ACC112 (cell line): ENCODE results near the gene FRA10AC1.

ENCODE experiments used
- H2AFZ ChIP-seq: fragments of 200-600 bp; sonication (generic); one replicate; pipeline ENCODE4 v1.6.0; 2017; ENCODE audit warnings: antibody characterized with exemption, low read length; ENCODE audit not compliant: unreplicated experiment
- H3K27ac ChIP-seq: fragments of 200-600 bp; sonication (generic); 2 replicates; pipeline ENCODE4 v1.5.1; 2014; ENCODE audit warnings: low read depth, mild to moderate bottlenecking, antibody characterized with exemption, low read length, moderate library complexity
- H3K27me3 ChIP-seq: fragments of 200-600 bp; sonication (generic); 2 replicates; pipeline ENCODE4 v1.6.1; 2014; ENCODE audit warnings: mild to moderate bottlenecking, antibody characterized with exemption, low read length, moderate library complexity, mixed read lengths; ENCODE audit not compliant: insufficient read depth
- H3K36me3 ChIP-seq: fragments of 200-600 bp; sonication (generic); 2 replicates; pipeline ENCODE4 v1.6.1; 2016; ENCODE audit warnings: mild to moderate bottlenecking, antibody characterized with exemption, low read length, moderate library complexity, mixed read lengths; ENCODE audit not compliant: insufficient read depth
- H3K4me1 ChIP-seq: fragments of 200-600 bp; sonication (generic); one replicate; pipeline ENCODE4 v1.6.1; 2016; ENCODE audit warnings: low read length, mixed read lengths; ENCODE audit not compliant: insufficient read depth, unreplicated experiment, control insufficient read depth
- H3K4me3 ChIP-seq: fragments of 200-600 bp; sonication (generic); 2 replicates; pipeline ENCODE4 v1.5.1; 2014; ENCODE audit warnings: mild to moderate bottlenecking, low read depth, low read length
- H3K79me2 ChIP-seq: fragments of 200-600 bp; sonication (generic); one replicate; pipeline ENCODE4 v1.6.0; 2016; ENCODE audit warnings: low read length; ENCODE audit not compliant: control insufficient read depth, unreplicated experiment, insufficient read depth

Gene FRA10AC1

DNA sequence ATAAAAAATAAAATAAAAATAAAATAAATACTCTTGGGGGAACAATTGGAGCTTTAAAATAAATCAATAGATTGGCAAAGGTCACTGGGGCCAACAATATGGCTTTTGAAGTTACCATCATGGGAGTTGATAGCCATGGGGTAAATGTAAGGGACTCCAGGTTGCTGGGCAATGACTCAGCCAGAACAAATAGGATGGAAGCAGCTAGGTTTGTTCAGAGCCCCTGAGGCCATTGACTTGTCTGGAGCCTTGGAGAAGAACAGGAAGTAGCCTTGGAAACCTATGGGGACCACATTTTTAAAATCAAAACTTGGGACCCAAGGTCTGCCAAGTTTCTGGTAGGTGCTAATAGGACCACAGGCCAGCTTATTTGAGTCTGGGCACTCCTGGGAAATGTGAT is 20.2 kb upstream of the FRA10AC1 start:
- no peak overlapping the region for H3K4me3 ChIP-seq
- H3K4me1 ChIP-seq, result no peaks in the 10 kb centered on the region
- H3K27ac ChIP-seq, result no peak overlapping the region
- H3K79me2 ChIP-seq, result no peaks in the 10 kb centered on the region
- H2AFZ ChIP-seq, result no peak overlapping the region
- no peaks in the 10 kb centered on the region for H3K36me3 ChIP-seq
- peaks cover 63% of the 10 kb centered on the region for H3K27me3 ChIP-seq

DNA sequence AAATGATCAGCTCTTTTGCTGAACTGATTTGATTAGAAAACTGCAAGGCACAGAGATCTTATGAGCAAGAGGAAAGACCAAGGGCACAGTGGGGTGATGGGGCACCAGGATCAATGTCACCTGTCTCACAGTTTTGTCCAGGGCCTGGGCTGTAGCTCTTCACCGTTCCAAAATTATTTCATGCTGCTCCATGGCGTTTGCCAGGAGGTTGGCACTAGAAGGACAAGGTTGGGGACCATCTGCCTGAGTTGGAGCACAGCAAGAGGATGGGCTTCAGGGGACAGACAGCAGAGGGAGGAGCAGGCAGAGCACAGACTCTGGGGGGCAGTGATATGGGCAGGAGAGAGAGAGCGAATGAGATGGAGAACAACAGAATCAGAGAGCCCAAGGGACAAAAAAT is 17.5 kb upstream of the FRA10AC1 start:
- Histone ChIP-seq H3K27me3 (peaks cover 38% of the 10 kb centered on the region), H3K4me1 (no peaks in the 10 kb centered on the region), H3K27ac (no peak overlapping the region), H3K79me2 (no peaks in the 10 kb centered on the region), H2AFZ (no peak overlapping the region), H3K4me3 (no peak overlapping the region), H3K36me3 (no peaks in the 10 kb centered on the region)

- no peak overlapping the region for H2AFZ ChIP-seq
- no peak overlapping the region for H3K27ac ChIP-seq
- H3K36me3 ChIP-seq, result no peaks in the 10 kb centered on the region
- H3K4me1 ChIP-seq, result no peaks in the 10 kb centered on the region
- H3K4me3 ChIP-seq, result no peak overlapping the region
- H3K27me3 ChIP-seq, result peaks cover 30% of the 10 kb centered on the region
- H3K79me2 ChIP-seq, result no peaks in the 10 kb centered on the region
Measured at GRCh38 chr10:93718937-93719725, 16.7 kb upstream of the FRA10AC1 start.

DNA sequence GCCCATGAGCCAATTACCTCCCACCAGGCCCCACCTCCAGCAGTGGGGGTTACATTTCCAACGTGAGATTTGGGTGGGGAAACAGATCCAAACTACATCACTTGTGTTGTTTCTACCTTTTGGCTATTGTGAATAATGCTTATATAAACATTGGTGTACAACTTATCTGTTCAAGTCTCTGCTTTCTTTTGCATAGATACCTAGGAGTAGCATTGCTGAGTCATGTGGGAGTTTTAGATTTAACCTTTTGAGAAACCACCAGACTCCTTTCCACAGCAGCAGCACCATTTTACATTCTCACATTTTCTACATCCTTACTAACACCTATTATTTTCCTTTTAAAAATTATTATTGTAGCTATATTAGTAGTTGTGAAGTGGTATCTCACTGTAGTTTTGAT is 14.4 kb upstream of the FRA10AC1 start:
- H3K36me3 ChIP-seq, result no peaks in the 10 kb centered on the region
- H3K79me2 ChIP-seq, result no peaks in the 10 kb centered on the region
- H3K27me3 ChIP-seq, result peaks cover 29% of the 10 kb centered on the region
- H3K4me3 ChIP-seq, result no peak overlapping the region
- H3K4me1 ChIP-seq, result peaks cover 4% of the 10 kb centered on the region
- no peak overlapping the region for H3K27ac ChIP-seq
- H2AFZ ChIP-seq, result no peak overlapping the region

GRCh38 chr10:93715345-93715744 is 13.0 kb upstream of the FRA10AC1 start:
- H3K4me3 ChIP-seq, result no peak overlapping the region
- H3K27me3 ChIP-seq, result peaks cover 24% of the 10 kb centered on the region
- peaks cover 4% of the 10 kb centered on the region for H3K4me1 ChIP-seq
- no peaks in the 10 kb centered on the region for H3K79me2 ChIP-seq
- H3K27ac ChIP-seq, result no peak overlapping the region
- H3K36me3 ChIP-seq, result no peaks in the 10 kb centered on the region
- H2AFZ ChIP-seq, result no peak overlapping the region

DNA sequence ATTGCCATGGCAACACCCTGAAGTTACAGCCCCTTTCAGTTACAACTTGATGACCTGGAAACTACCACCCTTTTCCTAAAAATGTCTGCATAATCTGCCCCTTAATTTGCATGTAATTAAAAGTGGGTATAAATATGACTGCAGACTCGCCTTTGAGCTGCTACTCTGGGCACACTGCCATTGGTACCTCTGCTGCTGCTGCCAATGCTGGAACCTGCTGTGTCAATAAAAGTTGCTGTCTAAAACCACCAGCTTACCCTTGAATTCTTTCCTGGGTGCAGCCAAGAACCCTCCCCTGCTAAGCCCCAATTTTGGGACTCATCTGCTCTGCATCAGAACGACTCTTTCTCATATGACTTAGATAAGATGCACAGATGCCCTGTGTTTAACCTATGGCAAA is 10.2 kb upstream of the FRA10AC1 start:
- H3K27me3 ChIP-seq, result peaks cover 2% of the 10 kb centered on the region; the same call in 1 of the 2 replicates
- H3K27ac ChIP-seq, result no peak overlapping the region
- no peak overlapping the region for H2AFZ ChIP-seq

DNA sequence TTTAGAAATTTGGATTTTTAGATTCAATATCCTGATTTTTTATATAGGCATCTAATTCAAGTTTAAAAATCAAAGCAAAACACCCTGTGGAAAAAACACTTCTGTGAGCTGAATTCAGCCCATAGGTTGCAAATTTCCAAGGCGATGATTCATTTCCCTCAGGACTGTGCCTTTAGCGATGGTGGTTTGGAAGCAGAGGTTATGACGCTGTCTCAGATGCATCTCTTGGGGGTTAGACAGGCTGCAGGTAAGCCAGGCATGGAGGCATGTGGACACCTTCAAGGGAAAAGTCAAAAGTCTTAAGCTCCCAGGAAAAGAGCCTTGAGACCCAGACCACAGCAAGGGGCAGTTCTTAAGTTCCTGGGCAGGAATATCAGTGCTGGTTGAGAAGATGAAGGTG is 9.5 kb upstream of the FRA10AC1 start:
- H3K4me3 ChIP-seq, result no peak overlapping the region
- peaks cover 4% of the 10 kb centered on the region for H3K4me1 ChIP-seq
- no peak overlapping the region for H3K27ac ChIP-seq
- no peaks in the 10 kb centered on the region for H3K27me3 ChIP-seq
- no peak overlapping the region for H2AFZ ChIP-seq
- H3K79me2 ChIP-seq, result no peaks in the 10 kb centered on the region
- no peaks in the 10 kb centered on the region for H3K36me3 ChIP-seq

More for the DNA sequence above, 10.2 kb upstream of the FRA10AC1 start:
- H3K4me3 ChIP-seq, result no peak overlapping the region
- no peaks in the 10 kb centered on the region for H3K79me2 ChIP-seq
- no peaks in the 10 kb centered on the region for H3K36me3 ChIP-seq
- peaks cover 4% of the 10 kb centered on the region for H3K4me1 ChIP-seq

DNA sequence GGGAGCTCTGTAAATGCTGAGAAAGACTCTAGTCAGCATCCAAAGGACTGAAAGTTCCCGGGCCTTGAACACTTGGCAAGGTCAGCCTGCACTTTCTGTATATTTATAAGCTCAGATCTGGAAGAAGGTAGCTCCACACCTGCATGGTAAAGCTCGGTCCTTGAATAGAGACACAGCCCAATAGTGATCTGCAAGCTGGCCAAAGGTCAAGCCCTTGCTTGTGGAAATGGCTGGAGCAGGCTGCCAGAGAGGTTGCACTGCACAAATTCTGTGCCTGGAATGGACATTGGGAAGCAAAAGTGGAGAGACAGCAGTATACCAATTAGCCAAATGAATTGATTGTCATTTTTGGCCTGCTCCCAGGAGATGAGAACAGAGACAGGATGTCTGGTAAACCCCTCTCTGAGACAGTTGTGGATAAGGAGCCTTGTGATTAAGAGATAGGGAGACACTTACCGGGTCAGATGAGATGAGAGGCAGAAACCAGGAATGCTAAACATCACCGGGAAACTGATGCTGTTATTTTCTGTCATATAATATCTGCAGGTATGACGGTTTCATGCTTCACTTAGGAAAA is 8.0 kb upstream of the FRA10AC1 start:
- Histone ChIP-seq H3K36me3 (no peaks in the 10 kb centered on the region), H3K4me3 (no peak overlapping the region), H2AFZ (no peak overlapping the region), H3K4me1 (peaks cover 4% of the 10 kb centered on the region), H3K27me3 (no peaks in the 10 kb centered on the region), H3K79me2 (no peaks in the 10 kb centered on the region), H3K27ac (no peak overlapping the region)

GRCh38 chr10:93707623-93708022 is 5.2 kb upstream of the FRA10AC1 start:
- peaks cover 8% of the 10 kb centered on the region for H3K4me1 ChIP-seq
- H2AFZ ChIP-seq, result no peak overlapping the region
- H3K4me3 ChIP-seq, result no peak overlapping the region
- H3K36me3 ChIP-seq, result no peaks in the 10 kb centered on the region
- no peak overlapping the region for H3K27ac ChIP-seq
- H3K79me2 ChIP-seq, result no peaks in the 10 kb centered on the region
- no peaks in the 10 kb centered on the region for H3K27me3 ChIP-seq

GRCh38 chr10:93704451-93704850 is 2.1 kb upstream of the FRA10AC1 start:
- Histone ChIP-seq H3K27ac (no peak overlapping the region), H2AFZ (peak overlapping the region; percentile 87), H3K4me3 (no peak overlapping the region), H3K27me3 (no peaks in the 10 kb centered on the region), H3K79me2 (peaks cover 11% of the 10 kb centered on the region), H3K36me3 (no peaks in the 10 kb centered on the region), H3K4me1 (peaks cover 18% of the 10 kb centered on the region)

DNA sequence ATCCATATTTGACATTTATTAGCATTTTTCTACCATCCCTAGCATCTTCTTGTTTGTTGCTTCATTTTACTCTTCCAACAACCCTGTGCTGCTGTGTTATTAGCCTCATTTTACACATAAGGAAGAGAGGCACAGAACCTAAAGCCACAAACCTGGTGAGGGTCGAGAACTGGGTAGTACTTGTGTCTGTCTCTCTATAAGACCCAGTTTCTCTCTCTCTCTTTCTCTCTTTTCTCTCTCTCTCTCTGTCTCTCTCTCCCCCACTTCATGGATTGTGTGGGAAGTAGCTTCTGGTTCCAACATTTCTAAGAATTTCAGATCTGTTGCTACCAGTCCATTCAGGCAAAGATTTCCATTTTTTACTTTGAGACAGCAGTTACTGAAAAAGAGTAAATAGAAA is 1.4 kb upstream of the FRA10AC1 start:
- Histone ChIP-seq H3K36me3 (0 out of 2 replicates have a peak, but pooled peaks cover 4% of the 10 kb centered on the region), H3K79me2 (peaks cover 11% of the 10 kb centered on the region), H2AFZ (peak overlapping the region; percentile 87), H3K4me1 (peaks cover 18% of the 10 kb centered on the region), H3K4me3 (peak overlapping the region; percentile 78), H3K27ac (no peak overlapping the region), H3K27me3 (no peaks in the 10 kb centered on the region)
